HepG2 (cell line): ENCODE results near the gene CABLES2. TPM values are rescaled to one million over a fixed set of nuclear protein-coding genes. Genes with fewer than 3 reads are reported as not detected.
A peak's percentile ranks its signal among the peaks of the same experiment; 100 is the strongest.

Source experiments
- AKAP8 ChIP-seq: sonication (generic); formaldehyde crosslinking; IDR thresholded peaks from 2 replicates; pipeline ENCODE4 v1.5.1; 2020; ENCODE audit warnings: mild to moderate bottlenecking, missing genetic modification reagents
- ARID2 ChIP-seq: sonication (generic); formaldehyde crosslinking; IDR thresholded peaks from 2 replicates; pipeline ENCODE4 v1.8.1; 2022; ENCODE audit warnings: mild to moderate bottlenecking, missing genetic modification reagents, borderline replicate concordance
- CREB3 ChIP-seq: sonication (generic); formaldehyde crosslinking; IDR thresholded peaks from 2 replicates; pipeline ENCODE4 v1.5.0; 2020; ENCODE audit warnings: missing genetic modification reagents
- CTCF ChIP-seq: sonication (generic); formaldehyde crosslinking; IDR thresholded peaks from 2 replicates; pipeline ENCODE4 v1.5.0; 2020; ENCODE audit warnings: mild to moderate bottlenecking, missing genetic modification reagents, moderate library complexity
- GTF2F1 ChIP-seq: fragments of 150-350 bp; IDR thresholded peaks from 2 replicates; pipeline ENCODE4 v1.6.1; 2014; ENCODE audit warnings: low read length
- MED13 ChIP-seq: sonication (generic); formaldehyde crosslinking; IDR thresholded peaks from 2 replicates; pipeline ENCODE4 v1.5.0; 2020; ENCODE audit warnings: missing genetic modification reagents
- PATZ1 ChIP-seq: sonication (generic); formaldehyde crosslinking; IDR thresholded peaks from 2 replicates; pipeline ENCODE4 v1.4.0; 2020; ENCODE audit warnings: missing genetic modification reagents
- POLR2AphosphoS5 ChIP-seq: IDR thresholded peaks from 2 replicates; pipeline ENCODE4 v1.6.1; 2012; ENCODE audit warnings: low read depth, low read length
- POLR2G ChIP-seq: fragments of 200-400 bp; formaldehyde crosslinking; IDR thresholded peaks from 2 replicates; pipeline ENCODE4 v1.6.1; 2018; ENCODE audit warnings: mild to moderate bottlenecking, low read depth, low read length, moderate library complexity
- RAD51 ChIP-seq: fragments of 450-650 bp; IDR thresholded peaks from 2 replicates; pipeline ENCODE4 v1.6.1; 2016; ENCODE audit warnings: borderline replicate concordance
- RFX1 ChIP-seq: fragments of 450-650 bp; IDR thresholded peaks from 2 replicates; pipeline ENCODE4 v1.6.1; 2017
- RXRA ChIP-seq: sonication (generic); formaldehyde crosslinking; IDR thresholded peaks from 2 replicates; pipeline ENCODE4 v1.5.1; 2020; ENCODE audit warnings: missing genetic modification reagents
- SIN3A ChIP-seq: IDR thresholded peaks from 2 replicates; pipeline ENCODE4 v1.6.1; 2011; ENCODE audit warnings: low read depth, mild to moderate bottlenecking, control low read depth, low read length, borderline replicate concordance
- ZC3H4 ChIP-seq: sonication (generic); formaldehyde crosslinking; IDR thresholded peaks from 2 replicates; pipeline ENCODE4 v1.4.0; 2020; ENCODE audit warnings: missing genetic modification reagents, borderline replicate concordance
- ZNF138 ChIP-seq: sonication (generic); formaldehyde crosslinking; IDR thresholded peaks from 2 replicates; pipeline ENCODE4 v1.5.0; 2020; ENCODE audit warnings: mild to moderate bottlenecking, low read depth, missing genetic modification reagents
- ZNF44 ChIP-seq: sonication (generic); formaldehyde crosslinking; IDR thresholded peaks from 2 replicates; pipeline ENCODE4 v1.5.1; 2020; ENCODE audit warnings: mild to moderate bottlenecking, missing genetic modification reagents
- polyA plus RNA-seq, 8 experiments: library from polyadenylated mRNA; depleted of rRNA in 3 of 8; stranded (reverse) in 7 of 8; unstranded in 1 of 8; fragments of >200 nt; fragmentation: Illumina TruSeq in 4 of 8; extraction: Trizol in 4 of 8; gene quantifications; 2 replicates each; pipeline versions ENCODE4 v1.2.1 to v1.2.3, GENCODE V29; 2011 to 2016; ENCODE audit warnings: low read depth in 4 of 8, missing spikeins in 1 of 8, mixed read lengths in 1 of 8; ENCODE audit not compliant: insufficient read depth in 1 of 8
- total RNA-seq, 5 experiments: library from RNA; depleted of rRNA; stranded (reverse); fragments of >200 nt; fragmentation: Illumina TruSeq; extraction: Trizol; gene quantifications; 2 replicates each; pipeline ENCODE4 v1.2.3, GENCODE V29; 2016; ENCODE audit warnings: low read depth in 1 of 5

The CABLES2 gene
- total and polyA plus RNA-seq, 2 of the 13 experiments (the other 11 are each of a cell fraction or from before 2014, with no cell fraction given) = 5.2 to 9.7 TPM

GRCh38 chr20:62388839-62389600 lies 18.1 kb downstream of the CABLES2 start (continued):
- TF ChIP-seq PATZ1 (CRISPR knock-in tag) (peak; percentile 20; the same call in 1 of the 2 replicates), ZC3H4 (CRISPR knock-in tag) (peak; percentile 73; the same call in 1 of the 2 replicates), CTCF (CRISPR knock-in tag) (0 out of 2 replicates have a peak, but pooled peaks have one; percentile 8), MED13 (CRISPR knock-in tag) (0 out of 2 replicates have a peak, but pooled peaks have one; percentile 27), ZNF138 (CRISPR knock-in tag) (no peak), CREB3 (CRISPR knock-in tag) (no peak), RXRA (CRISPR knock-in tag) (peak; percentile 43; the same call in 1 of the 2 replicates), RFX1 (no peak), AKAP8 (CRISPR knock-in tag) (no peak), GTF2F1 (no peak), SIN3A (no peak), RAD51 (no peak), POLR2G (peak; percentile 42), ARID2 (CRISPR knock-in tag) (no peak), ZNF44 (CRISPR knock-in tag) (0 out of 2 replicates have a peak, but pooled peaks have one; percentile 42), POLR2AphosphoS5 (peak; percentile 55)
